NCI-H146 (cell line): ENCODE results near the gene SPRY1.

Source experiments
- DNase-seq: peaks from one replicate; lab custom pipeline; 2025; lab: John Stamatoyannopoulos, UW

SPRY1 gene

DNA sequence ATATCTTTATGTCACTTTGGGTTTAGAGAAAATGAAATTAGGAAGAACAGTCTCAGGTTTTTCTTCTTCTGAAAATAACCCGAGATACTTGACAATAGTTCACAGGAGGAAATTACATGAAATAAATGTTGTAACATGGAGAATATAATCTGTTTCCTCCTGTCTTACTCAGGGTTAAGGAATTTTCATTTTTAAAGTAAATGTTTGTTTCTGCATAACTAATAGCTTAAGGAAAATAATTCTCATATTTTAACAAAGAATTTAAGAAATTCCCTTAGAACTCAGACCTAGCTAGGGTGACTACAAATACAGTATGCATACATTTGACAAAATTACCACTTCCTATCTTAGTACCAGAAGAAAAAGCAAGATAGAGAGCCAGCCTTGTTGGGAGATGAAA lies 17.2 kb upstream of the SPRY1 start:
- DNase-seq, result no peak

DNA sequence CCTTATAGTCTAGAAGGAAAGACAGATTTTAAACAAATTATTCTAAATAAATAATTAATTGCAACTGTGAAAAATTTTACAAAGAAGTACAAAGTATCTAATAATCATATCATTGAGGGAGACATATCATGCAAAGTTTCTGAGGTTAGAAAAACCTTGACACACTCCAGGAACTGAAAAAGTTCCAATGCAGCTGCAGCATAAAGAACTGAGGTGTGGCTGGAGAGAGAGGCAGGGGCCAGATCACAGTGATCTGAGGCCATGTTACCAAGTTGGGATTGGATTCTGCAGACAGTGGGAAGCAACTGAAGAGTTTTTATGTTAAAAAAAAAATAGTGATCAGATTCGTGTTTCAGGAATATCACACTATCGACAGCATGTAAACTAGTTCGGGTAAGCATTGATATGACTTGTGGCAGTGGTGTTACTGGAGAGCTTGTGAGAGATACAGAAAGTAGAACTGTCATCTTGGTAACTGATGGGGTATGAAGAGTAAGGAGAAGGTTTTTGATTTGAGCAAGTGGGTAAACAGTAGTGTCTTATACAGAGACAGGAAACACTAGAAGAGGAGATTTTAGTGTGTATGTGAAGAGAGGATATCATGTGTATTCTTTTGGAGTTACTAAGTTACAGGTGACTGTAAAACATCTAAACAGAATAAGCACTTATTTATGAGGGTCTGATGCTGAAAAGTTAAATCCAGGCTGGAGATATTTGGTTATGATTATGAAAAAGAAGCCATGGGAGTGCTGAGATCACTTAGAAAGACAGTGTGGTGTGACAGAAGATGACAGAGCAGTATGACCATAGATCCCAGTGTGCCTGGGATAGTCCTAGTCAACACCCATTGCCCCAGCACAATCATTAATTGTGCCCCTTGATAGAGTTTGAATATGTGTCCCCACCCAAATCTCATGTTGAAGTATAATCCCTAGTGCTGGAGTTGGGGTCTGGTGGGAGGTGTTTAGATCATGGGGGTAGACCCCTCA lies 15.6 kb upstream of the SPRY1 start:
- DNase-seq, result no peak

DNA sequence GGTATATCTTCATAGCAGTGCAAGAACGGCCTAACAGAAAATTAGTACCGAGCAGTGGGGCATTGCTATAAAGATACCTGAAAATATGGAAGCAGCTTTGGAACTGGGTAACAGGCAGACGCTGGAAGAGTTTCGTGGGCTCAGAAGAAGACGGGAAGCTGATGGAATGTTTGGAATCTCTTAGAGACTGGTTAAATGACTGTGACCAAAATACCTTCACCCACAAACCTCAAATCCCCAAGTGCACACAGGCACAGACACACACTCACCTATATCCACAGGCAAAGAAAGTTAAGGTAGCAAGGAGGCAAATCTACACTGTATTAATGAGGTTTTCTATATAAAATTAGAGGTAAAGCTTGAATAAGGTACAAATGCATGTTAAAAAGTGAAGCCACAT lies 14.6 kb upstream of the SPRY1 start:
- DNase-seq, result no peak

DNA sequence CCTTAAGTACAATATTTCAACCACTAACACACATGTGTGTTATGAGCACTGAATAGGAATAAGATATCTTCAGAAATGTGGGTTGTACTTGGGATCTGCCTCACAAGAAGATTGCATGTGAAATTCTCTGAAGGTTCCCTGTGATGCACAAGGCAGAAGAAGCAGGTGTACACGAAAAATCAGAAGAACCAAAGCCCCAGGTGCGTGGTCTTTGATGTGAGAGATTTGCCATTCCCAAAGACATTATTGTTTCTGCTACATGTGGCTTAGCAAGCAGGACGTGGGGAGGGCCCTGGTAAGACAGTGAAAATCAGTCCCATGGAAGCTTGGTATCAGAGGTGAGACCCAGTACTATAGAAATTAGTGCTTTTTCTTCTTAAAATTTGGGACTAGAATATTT lies 13.0 kb upstream of the SPRY1 start:
- DNase-seq, result no peak

DNA sequence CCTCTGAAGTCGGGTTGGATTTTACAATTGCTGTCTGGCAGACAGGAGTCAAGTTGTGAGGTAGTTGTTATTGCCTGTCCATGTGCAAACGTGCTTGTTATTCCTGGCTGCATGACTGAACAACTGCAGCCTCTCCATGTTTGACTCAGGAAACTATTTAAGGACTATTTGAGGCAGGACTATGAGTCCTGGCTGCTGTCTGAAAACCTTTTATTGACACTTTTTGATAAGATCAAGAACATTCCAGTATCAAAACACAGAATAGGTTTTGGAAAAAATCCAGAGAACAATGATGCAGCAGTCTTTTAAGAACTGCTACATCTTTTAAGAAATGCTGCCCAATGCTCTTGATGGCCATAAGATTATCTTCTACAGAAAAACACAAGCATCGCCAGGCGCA lies 10.0 kb upstream of the SPRY1 start:
- no peak for DNase-seq

DNA sequence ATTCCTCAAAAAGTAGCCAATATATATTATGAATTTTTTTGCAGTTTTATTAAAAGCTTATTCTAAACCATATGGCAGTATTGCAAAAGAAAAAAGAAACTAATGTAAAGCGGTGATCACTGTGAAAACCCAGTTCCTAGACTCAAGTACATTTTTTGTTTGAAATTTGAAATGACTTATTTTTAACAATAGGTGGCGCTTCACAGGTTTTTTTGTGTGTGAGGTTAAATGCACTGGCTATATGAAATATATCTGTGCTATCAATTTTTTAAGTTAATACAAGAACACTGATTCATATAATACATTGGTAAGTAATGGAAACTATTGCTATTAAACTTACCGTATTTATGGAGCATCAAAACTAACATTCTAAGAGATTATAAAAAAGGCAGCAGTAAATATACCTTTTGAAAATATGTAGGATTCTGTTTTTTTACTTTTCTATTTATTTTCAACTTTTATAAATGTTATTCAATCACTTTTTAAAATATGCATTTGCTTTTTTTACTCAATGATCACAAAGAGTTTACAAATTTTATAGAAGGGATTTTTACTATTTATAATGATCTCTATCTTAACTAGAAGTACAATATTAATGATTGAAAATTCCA lies 5.6 kb upstream of the SPRY1 start:
- DNase-seq, result peak; percentile 1

DNA sequence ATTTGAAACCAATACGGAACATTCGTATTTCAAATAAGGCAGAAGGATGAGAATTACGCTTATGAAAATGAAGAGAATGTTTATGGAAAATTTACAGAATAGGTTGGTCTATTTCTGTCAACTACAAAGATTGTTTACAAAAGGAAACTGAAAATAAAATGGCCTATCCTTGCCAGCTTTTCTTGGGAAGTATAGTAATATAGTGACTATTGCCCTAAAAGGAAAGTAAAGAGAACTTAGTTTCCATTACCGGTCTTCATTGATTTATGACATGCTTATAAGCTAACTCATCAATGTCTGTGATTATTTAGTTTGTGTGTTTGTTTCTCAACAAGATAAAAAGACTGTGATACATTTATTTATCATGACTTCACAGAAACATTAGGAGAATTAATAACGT lies 2.9 kb upstream of the SPRY1 start:
- DNase-seq, result no peak

DNA sequence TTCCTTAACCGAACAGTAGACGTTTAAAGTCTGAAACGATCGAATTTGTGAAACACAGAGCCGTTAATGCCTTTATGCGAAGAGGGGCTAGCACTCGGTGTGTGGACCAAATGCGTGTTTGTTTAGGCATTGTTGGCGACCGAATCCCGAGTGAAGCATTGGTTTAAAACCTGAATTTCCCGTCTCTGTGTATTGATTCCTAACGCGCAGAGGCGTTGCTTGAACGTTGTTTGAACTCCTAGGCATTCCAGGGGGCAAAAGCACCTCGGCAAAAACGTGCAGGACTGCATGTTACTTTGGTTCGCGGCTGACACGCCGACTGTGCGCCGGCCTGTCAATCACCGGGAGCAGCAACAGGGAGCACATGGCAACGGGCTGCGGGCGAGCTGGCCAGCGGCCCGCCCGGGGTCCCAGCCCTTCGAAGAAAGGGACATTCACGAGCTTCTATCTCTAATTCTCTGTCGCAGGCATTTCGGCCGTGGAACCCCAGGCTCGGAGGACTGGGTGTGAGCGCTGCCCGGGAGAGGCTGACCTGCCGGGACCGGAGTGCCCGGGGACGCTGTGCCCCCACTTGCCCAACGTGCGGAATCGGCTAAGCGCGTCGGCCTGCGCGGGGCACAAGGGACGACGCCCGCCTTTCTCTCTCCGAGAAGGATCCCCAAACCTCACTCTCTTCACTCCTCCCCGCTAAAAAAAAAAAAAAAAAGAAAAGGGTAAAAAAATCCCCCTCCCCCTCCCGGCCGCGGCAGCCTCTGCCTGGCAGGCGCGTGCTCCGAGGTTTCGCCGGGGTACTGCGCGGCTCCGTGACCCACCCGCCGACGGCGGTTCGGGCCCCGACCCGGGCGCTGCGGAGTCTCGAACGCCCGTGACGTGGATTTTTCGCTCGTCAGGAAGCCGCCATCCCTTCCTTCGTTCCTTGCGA lies 810 bp downstream of the SPRY1 start:
- DNase-seq, result peak; percentile 77

DNA sequence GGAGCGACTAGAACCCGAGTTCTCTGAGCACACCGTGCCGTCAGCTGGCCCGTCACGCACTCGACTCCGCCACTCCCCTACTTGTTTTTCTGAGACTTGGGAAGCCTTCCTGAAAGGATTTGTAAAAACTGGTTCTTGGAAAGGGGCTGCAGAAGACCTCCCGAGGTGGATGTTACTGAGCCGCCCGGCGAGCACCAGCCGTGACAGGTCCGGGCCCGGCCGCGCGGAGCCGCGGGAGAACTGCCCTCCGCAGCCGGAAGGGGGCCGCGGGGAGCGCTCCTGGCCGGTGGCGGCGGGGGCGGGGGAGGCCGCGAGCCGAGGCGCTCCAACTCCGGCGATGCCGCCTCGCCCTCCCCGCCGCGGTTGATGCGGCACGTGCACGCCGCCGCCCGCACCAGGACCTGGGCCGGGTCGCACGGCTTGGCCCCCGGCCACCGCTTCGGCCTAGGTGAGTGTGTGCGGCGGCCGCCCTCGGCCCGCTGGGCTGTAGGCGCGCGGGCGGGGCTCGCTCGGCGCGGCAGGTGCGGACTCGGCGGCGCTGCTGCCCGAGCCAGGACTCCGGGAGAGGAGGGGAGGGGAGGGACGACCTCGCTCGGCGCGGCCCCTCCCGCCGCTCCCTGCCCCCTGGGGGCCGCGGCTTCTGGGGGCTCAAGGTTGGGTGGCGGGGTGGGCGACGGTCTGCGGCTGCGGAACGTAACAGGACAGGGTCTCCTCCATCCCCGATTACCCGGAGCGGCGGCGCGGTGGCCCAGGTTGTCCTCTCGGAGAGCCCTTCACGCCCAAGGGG lies 1.7 kb downstream of the SPRY1 start:
- peak; percentile 82 for DNase-seq

DNA sequence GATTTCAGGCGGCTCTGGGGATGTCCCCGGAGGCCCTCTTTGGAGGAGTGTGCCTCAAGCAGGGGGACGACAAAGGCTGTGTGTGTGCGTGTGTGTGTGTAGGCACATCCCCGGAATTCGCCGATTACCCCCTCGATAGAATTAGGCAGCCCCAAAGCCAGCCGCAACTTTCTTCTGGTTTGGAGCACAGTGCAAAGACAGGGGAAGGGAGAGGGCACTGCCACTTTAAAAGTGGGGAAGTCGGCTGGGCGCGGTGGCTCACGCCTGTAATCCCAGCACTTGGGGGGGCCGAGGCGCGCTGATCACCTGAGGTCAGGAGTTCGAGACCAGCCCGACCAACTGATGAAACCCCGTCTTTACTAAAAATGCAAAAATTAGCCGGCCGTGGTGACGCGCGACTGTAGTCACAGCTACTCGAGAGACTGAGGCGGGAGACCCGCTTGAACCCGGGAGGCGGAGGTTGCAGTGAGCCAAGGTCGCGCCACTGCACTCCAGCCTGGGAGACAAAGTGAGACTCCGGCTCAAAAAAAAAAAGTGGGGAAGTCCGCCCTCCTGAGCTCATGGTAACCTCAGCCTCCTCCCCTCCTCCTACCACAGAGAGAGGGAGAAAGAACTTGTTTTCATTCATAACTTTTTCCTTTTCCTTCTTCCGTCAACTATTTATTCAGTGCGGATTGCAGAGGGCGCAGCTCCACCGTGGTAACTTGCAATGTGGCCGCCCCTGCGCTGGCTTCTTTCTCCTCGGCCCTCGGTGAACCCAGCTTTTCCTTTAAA lies 2.4 kb downstream of the SPRY1 start:
- peak; percentile 74 for DNase-seq

DNA sequence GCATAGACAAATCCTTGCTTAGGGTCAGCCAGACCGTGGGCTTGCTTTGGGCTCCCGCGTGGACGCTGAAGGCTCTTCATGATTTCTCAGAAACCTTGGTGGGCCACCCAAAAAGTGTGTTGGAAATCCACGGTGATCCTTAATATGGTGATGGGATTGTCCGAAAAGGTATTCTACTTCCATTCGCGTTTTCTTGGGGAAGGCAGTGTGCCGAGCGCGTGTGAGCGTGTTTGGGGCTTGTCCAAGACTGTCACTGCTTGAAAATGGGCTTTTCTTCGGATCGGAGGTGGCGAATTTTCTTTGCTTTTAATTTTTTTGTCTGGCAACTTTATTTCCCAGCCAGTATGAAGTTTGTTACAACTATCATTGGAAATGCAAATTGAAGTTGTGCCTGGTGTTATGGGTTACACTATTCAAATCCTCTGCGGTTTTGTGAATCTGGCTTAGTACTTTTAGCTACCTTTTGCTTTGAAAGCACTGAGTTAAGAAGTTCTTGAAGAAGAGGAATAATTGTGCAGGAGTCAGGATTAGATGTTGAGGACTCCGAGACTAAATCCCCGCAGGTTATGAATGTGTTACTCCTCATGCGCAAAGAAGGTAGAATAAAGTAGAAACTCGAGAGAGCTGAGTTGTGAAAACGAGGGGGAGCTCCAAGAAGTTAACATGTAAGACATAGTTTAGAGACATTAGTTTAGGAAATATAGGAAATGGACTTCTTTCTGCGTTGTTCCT lies 3.2 kb downstream of the SPRY1 start:
- no peak for DNase-seq

DNA sequence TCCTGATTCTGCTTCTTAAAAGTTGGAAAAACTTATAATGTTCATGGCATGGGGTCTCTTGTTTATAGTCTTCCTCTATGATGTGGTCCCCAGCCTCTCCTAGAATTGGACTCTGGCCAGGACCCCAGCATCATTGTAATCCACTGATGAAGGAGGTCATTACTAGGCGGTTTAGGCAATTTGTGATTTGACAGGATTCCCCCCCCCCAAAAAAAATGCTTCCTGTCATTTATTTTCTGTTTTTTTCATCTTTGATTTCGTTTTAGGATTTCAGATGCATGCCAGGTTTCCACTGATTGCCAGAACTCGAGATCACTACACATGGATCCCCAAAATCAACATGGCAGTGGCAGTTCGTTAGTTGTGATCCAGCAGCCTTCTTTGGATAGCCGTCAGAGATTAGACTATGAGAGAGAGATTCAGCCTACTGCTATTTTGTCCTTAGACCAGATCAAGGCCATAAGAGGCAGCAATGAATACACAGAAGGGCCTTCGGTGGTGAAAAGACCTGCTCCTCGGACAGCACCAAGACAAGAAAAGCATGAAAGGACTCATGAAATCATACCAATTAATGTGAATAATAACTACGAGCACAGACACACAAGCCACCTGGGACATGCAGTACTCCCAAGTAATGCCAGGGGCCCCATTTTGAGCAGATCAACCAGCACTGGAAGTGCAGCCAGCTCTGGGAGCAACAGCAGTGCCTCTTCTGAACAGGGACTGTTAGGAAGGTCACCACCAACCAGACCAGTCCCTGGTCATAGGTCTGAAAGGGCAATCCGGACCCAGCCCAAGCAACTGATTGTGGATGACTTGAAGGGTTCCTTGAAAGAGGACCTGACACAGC lies 4.9 kb downstream of the SPRY1 start:
- no peak for DNase-seq

DNA sequence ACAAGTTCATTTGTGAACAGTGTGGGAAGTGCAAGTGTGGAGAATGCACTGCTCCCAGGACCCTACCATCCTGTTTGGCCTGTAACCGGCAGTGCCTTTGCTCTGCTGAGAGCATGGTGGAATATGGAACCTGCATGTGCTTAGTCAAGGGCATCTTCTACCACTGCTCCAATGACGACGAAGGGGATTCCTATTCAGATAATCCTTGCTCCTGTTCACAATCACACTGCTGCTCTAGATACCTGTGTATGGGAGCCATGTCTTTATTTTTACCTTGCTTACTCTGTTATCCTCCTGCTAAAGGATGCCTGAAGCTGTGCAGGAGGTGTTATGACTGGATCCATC lies 5.5 kb downstream of the SPRY1 start:
- no peak for DNase-seq

DNA sequence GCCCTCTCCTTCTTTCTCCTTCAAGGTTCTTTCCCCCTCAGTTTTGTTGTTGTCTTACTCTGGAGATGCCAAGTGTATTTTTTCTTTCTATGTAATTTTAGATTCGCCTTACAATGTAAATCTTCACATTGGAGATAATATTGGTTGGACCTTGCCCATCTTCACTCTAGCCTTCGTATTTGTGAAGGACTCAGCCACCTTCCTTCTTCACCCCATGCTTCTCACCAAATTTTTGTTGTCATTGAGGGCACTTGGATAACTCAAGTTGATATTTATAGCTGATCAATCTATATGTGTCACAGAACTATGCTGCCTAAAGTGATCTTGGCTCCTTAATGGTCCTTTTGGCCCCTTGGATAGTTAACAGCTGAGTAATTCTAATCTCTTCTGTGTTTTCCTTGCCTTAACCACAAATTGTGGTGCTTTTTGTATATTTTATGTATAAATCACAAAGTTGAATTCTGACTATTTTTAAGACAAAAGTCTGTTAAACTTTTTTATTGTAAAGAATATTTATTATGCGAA lies 6.5 kb downstream of the SPRY1 start:
- no peak for DNase-seq

DNA sequence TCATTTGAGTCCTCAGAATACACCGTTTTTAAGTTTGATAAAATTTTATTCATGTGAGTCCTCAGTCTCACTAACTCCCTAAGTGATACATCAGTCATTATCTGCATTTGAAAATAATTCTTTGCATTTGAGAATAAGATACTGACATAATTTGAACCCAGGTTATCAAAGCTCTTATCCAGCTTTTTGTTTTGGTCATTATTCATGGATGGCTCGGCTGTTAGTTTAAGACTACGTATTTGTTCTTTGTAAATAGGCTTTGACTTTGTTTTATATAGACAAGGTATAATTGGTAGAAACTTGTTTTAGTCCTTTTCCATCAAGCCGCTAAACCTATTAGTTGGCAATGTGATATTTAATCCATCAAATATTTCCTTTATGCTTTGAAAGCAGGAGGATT lies 7.9 kb downstream of the SPRY1 start:
- no peak for DNase-seq

DNA sequence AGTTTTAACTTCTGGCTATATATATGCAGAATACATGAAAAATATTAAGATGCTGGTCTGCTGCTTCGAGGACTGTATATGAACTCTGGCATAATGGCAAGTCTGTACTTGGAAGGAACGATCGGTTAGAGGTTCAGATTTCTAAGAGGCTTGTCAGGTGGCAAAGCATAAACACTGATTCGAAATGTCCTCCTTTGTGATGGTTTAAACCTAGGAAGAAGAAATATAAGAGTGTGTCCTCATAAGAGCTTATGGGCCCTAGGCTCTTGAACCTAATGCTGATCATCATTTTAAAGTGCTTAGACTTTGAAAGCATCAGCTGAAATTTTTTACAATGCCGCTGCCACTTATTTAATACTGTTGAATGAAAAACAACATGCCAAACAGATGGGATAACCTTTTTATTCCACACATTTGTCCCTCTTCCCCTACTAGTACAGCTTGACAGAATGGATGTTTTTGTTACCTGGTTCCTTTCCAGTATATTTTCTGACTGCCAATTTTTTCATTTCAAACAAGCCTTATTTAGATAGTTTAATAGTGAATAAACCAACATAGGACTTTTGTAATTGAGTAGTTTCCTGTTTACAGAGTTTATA lies 8.8 kb downstream of the SPRY1 start:
- no peak for DNase-seq

DNA sequence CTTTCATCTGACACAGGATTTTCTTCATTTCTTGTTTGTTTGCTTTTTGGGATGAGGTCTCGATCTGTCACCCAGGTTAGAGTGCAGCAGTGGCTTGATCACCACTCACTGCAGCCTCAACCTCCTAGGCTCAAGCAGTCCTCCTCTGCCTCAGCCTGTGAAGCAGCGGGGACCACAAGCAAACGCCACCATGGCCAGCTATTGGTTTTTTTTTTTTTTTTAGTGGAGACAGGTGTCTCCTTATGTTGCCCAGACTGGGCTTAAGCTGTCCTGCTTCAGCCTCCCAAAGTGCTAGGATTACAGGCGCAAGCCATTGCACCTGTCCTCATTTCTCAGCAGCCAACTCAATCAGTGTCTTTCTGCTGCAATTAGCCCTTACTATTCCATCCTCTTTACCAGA lies 10.3 kb downstream of the SPRY1 start:
- DNase-seq, result peak; percentile 14

DNA sequence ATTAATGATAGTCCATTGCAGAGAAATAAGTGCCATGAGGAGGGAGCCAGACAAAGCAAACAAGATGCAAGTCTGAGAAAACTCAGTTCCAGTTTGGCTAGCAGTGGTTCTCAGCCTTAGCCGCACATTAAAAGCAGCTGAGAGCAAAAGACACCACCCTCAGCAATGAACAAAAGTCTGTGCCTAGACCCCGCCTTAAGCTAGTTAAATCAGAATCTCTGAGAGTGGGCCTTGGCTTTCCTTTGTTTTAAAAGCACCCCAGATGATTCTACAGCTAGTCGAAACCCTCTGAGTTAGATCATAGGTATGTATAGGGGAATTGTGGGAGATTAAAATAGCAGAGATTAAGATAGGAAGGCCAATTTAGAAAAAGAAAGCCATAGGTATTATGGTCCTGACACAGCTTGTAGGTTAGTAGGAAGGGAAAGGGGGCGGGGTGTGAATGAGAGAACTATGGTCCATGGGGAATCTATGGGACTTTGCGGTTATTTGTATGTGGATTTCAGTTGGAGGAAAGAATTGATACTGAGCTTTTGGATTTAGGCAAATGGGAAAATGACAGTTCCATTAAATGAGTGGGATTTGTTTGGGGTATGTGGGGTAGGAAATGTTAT lies 12.0 kb downstream of the SPRY1 start:
- DNase-seq, result no peak
